ENCODE results near the gene MACROD2.

DNA sequence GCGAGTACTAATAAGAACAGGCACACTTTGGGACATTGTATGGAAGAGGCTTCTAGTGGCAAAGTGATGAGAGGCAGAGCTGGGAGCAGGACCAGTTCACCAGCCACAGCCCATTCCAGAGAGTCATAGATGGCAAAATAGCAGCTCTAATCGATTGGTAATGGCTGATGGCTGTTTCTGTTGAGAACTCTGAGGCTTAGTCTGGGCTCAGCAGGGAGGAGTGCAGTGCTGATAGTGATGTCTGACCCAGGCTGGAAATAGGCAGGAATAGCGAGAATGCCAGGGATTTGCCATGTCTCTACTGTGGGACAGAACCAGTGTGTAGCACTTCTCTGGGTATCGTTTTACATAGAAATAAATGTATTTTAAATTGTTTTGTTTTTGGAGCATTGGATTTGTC, 962.1 kb downstream of the MACROD2 start:
- TF ChIP-seq, protein P1, sequence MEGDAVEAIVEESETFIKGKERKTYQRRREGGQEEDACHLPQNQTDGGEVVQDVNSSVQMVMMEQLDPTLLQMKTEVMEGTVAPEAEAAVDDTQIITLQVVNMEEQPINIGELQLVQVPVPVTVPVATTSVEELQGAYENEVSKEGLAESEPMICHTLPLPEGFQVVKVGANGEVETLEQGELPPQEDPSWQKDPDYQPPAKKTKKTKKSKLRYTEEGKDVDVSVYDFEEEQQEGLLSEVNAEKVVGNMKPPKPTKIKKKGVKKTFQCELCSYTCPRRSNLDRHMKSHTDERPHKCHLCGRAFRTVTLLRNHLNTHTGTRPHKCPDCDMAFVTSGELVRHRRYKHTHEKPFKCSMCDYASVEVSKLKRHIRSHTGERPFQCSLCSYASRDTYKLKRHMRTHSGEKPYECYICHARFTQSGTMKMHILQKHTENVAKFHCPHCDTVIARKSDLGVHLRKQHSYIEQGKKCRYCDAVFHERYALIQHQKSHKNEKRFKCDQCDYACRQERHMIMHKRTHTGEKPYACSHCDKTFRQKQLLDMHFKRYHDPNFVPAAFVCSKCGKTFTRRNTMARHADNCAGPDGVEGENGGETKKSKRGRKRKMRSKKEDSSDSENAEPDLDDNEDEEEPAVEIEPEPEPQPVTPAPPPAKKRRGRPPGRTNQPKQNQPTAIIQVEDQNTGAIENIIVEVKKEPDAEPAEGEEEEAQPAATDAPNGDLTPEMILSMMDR (conservative IDR thresholded peaks at IDR 0.05) = no peak
- no peak for TF ChIP-seq ZFX (IDR thresholded peaks at IDR 0.05)
